Pancreas (tissue), 10 donors: Measurements from ENCODE around the gene NRN1L. TPM values are rescaled to one million over a fixed set of nuclear protein-coding genes. Genes with fewer than 3 reads are reported as not detected.

Experiments
- ATAC-seq, 4 donors: fragments of 200-7000 bp; cut with Tn5 transposase; one replicate each; pipeline versions ENCODE4 v1.8.0 to v1.9.1; 2020; ENCODE audit warnings: mild to moderate bottlenecking in 4 of 4, moderate library complexity in 4 of 4
- DNase-seq, 6 donors: peaks; one replicate each; pipeline ENCODE4 v3.0.0-alpha.2; 2020
- FAIRE-seq: peaks from 2 replicates; lab custom pipeline; 2012; peaks lifted over from hg19 to GRCh38; lab: Jason Lieb, UNC
- H3K27ac ChIP-seq, 4 donors: fragments of 200-600 bp; sonication (generic); 1 replicate in 3 of 4; 2 replicates in 1 of 4; pipeline versions ENCODE4 v1.5.0 to v1.8.0; 2020
- H3K27me3 ChIP-seq, 4 donors: fragments of 200-600 bp; one replicate each; pipeline ENCODE4 v1.8.0; 2021
- H3K36me3 ChIP-seq, 3 donors: fragments of 200-600 bp; sonication (generic) in 1 of 3; one replicate each; pipeline versions ENCODE4 v1.5.0 to v1.8.0; 2020 to 2021
- H3K4me1 ChIP-seq, 3 donors: fragments of 200-600 bp; one replicate each; pipeline ENCODE4 v1.8.0; 2021
- H3K4me3 ChIP-seq, 4 donors: fragments of 200-600 bp; sonication (generic) in 2 of 4; one replicate each; pipeline versions ENCODE4 v1.5.0 to v1.8.0; 2020 to 2021
- H3K9me3 ChIP-seq, 4 donors: fragments of 200-600 bp; one replicate each; pipeline ENCODE4 v1.8.0; 2021
- WGBS, 2 donors: extraction: QIAGEN DNeasy Blood & Tissue Kit; methylation state at CpG; one replicate each; pipeline ENCODE4 v1.1.7; 2013; 5-methylcytosine and 5-hydroxymethylcytosine counted together
- intact Hi-C, 3 donors: fragments of 100-400 bp; cut with DNase I; formaldehyde crosslinking; loops; one replicate each; pipeline versions ENCODE4 v1.11.1 to v1.14.2; 2022
- polyA plus RNA-seq, 2 donors: library from polyadenylated mRNA; stranded (reverse); fragments of 200-250 nt; gene quantifications; one replicate each; pipeline ENCODE4 v1.2.3, GENCODE V29; 2013
- total RNA-seq, 6 donors: library from RNA; stranded (reverse); fragmentation: NEBNext Ultra II Directional in 4 of 6; extraction: Animal tissue kit (Norgen Biotek cat#: 25700) in 4 of 6; gene quantifications; one replicate each; pipeline versions ENCODE4 v1.2.1 to v1.2.4, GENCODE V29; 2021 to 2023
- TF ChIP-seq, protein P1 (sequence below), 4 donors: fragments of 200-600 bp; sonication (generic) in 3 of 4; IDR thresholded peaks; one replicate each; pipeline versions ENCODE4 v1.5.0 to v1.8.0; 2021; ENCODE audit warnings: antibody characterized with exemption in 4 of 4
- donor health status: healthy with polysubstance abuse.
- donor health status: DM: no; HTN: no; CAD: no; lungs with moderate emphysema.
- donor health status: DM: no; HTN: no; CAD: no.
- donor health status: control.
- donor health status: control.
- donor health status: Bipolar disorder and iron deficiency.
- donor health status: DM: yes; HTN: yes; CAD: no.
- donor health status: DM: no; HTN: no; CAD: no.
- donor health status: DM: no; HTN: no; CAD: no.
- donor health status: DM: yes; HTN: yes; CAD: no.

Gene NRN1L
- total and polyA plus RNA-seq, 8 donors, result 0.34 to 4.2 (median 0.67) TPM; not detected in 3

DNA sequence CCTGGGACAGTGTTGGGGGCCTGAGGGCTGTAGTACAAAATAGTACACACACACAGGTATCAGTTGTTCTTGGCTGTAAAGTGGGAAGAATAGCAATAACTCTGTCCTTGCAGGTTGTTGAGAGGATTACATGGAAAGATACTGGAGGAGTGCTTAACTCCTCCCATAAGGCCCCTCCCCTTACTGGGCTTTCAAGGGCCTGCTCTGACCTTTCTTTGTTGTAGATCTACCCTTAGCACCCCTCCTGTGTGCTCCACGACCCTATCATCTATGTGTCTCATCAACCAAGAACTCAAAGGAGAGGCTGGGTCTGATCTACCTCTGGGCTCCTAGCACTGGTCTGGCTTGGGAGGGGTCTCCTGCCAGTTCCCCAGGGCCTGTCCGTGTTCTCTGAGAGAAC lies 20.1 kb upstream of the NRN1L start:
- ATAC-seq (no peak), FAIRE-seq (no peak), DNase-seq (no peak)
- Histone ChIP-seq H3K9me3 (no peaks in the 10 kb centered on the region), H3K4me3 (no peak overlapping the region), H3K27ac (no peak overlapping the region), H3K36me3 (peaks cover 0 to 6% (median 2%) of the 10 kb centered on the region in 3 donors), H3K4me1 (peaks cover 8 to 18% (median 13%) of the 10 kb centered on the region in 3 donors), H3K27me3 (no peaks in the 10 kb centered on the region)
- 87 to 88% methylated on average over 2 of the region's 2 CpGs for WGBS, 2 donors
- TF ChIP-seq, protein P1, sequence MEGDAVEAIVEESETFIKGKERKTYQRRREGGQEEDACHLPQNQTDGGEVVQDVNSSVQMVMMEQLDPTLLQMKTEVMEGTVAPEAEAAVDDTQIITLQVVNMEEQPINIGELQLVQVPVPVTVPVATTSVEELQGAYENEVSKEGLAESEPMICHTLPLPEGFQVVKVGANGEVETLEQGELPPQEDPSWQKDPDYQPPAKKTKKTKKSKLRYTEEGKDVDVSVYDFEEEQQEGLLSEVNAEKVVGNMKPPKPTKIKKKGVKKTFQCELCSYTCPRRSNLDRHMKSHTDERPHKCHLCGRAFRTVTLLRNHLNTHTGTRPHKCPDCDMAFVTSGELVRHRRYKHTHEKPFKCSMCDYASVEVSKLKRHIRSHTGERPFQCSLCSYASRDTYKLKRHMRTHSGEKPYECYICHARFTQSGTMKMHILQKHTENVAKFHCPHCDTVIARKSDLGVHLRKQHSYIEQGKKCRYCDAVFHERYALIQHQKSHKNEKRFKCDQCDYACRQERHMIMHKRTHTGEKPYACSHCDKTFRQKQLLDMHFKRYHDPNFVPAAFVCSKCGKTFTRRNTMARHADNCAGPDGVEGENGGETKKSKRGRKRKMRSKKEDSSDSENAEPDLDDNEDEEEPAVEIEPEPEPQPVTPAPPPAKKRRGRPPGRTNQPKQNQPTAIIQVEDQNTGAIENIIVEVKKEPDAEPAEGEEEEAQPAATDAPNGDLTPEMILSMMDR (IDR thresholded peaks at IDR 0.05), result no peak
- intact Hi-C loops, result no loop called here

- peak in 1 of 4 donors; percentile 23 for ATAC-seq
- H3K4me3 ChIP-seq, result no peak overlapping the region
- DNase-seq, result peak in 1 of 6 donors; percentile 40
- 94% methylated on average over 2 of the region's 2 CpGs for WGBS, 2 donors
- TF ChIP-seq, protein P1 (IDR thresholded peaks at IDR 0.05), result no peak
- intact Hi-C loops, result no loop called here
- H3K36me3 ChIP-seq, result peaks cover 0 to 6% (median 2%) of the 10 kb centered on the region in 3 donors
- H3K27me3 ChIP-seq, result no peaks in the 10 kb centered on the region
- H3K4me1 ChIP-seq, result peaks cover 8 to 18% (median 13%) of the 10 kb centered on the region in 3 donors
- FAIRE-seq, result no peak
- H3K9me3 ChIP-seq, result no peaks in the 10 kb centered on the region
- H3K27ac ChIP-seq, result no peak overlapping the region
These were observed 19.4 kb upstream of the NRN1L start for GRCh38 chr16:67865318-67865717.

GRCh38 chr16:67868290-67868689 lies 16.4 kb upstream of the NRN1L start:
- ATAC-seq (peak; percentile 76 to 79 (median 76)), FAIRE-seq (no peak), DNase-seq (peak; percentile 77 to 94 (median 90))
- Histone ChIP-seq H3K4me3 (no peak overlapping the region), H3K4me1 (peaks cover 8 to 23% (median 18%) of the 10 kb centered on the region in 3 donors), H3K27ac (peak overlapping the region; percentile 50 to 88 (median 84)), H3K36me3 (peaks cover 0 to 6% (median 2%) of the 10 kb centered on the region in 3 donors), H3K27me3 (no peaks in the 10 kb centered on the region), H3K9me3 (no peaks in the 10 kb centered on the region)
- intact Hi-C loops, result no loop called here
- 34 to 37% methylated on average over 6 of the region's 6 CpGs for WGBS, 2 donors
- TF ChIP-seq, protein P1 (IDR thresholded peaks at IDR 0.05), result no peak

DNA sequence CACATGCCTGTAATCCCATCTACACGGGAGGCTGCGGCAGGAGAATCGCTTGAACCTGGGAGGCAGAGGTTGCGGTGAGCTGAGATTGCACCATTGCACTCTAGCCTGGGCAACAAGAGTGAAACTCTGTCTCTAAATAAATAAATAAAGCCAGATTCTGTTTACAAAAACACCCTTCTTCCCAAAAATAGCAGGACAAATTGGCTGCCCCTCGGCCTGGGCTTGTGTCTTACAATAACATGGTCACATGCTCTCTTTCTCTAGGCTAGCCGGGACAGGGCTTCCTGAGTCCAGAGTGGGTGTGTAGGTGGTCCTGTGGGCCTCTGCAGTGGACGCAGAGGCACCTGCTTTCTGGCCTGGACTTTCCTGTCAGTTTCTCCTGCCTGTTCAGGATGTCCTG lies 15.0 kb upstream of the NRN1L start:
- H3K4me1 ChIP-seq, result peaks cover 16 to 33% (median 18%) of the 10 kb centered on the region in 3 donors
- no peak overlapping the region for H3K4me3 ChIP-seq
- H3K27me3 ChIP-seq, result no peaks in the 10 kb centered on the region
- FAIRE-seq (no peak), ATAC-seq (no peak), DNase-seq (no peak)
- WGBS, 2 donors, result 81 to 84% methylated on average over 7 of the region's 7 CpGs
- TF ChIP-seq, protein P1 (IDR thresholded peaks at IDR 0.05), result no peak
- intact Hi-C loops, result no loop called here
- no peaks in the 10 kb centered on the region for H3K9me3 ChIP-seq
- peaks cover 0 to 6% (median 2%) of the 10 kb centered on the region in 3 donors for H3K36me3 ChIP-seq
- H3K27ac ChIP-seq, result peak overlapping the region in 2 of 4 donors; percentile 87 to 88

DNA sequence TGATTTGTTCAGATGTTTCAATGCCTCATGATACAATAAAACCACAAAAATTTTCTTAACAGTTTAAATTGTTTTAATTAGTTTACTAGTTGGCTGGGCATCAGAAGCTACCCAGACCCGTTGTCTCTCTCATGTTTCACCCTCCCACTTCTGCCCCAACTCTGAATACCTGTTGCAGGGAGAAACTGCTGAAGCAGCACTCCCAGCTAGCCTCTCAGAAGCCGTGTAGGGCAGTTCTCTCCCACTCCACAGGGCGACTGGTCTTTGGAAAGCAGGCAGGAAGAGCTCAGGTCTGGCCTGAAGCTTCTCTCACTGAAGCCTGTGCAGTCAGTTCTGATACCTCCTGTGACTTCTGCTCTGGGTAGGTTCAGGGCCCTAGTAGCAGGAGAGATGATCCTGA lies 13.4 kb upstream of the NRN1L start:
- Histone ChIP-seq H3K27ac (no peak overlapping the region), H3K27me3 (no peaks in the 10 kb centered on the region), H3K36me3 (peaks cover 0 to 2% (median 0%) of the 10 kb centered on the region in 3 donors), H3K4me3 (no peak overlapping the region), H3K9me3 (no peaks in the 10 kb centered on the region), H3K4me1 (peaks cover 16 to 39% (median 18%) of the 10 kb centered on the region in 3 donors)
- ATAC-seq, result no peak
- intact Hi-C loops, result no loop called here
- DNase-seq, result no peak
- WGBS, 2 donors, result 73% methylated on average over 3 of the region's 3 CpGs
- FAIRE-seq, result no peak
- TF ChIP-seq, protein P1 (IDR thresholded peaks at IDR 0.05), result no peak
